ENCODE data around the gene AGAP2. TPM values are rescaled to one million over a fixed set of nuclear protein-coding genes. Genes with fewer than 3 reads are reported as not detected.
A peak's percentile ranks its signal among the peaks of the same experiment; 100 is the strongest.

The AGAP2 gene
- total and polyA plus RNA-seq, 2 of the 8 experiments (the other 6 are each of a cell fraction or from before 2014, with no cell fraction given) = 1.5 TPM

- FAIRE-seq = no peak
- CTCF ChIA-PET (ENCODE audit: partially characterized antibody) = interaction anchor here (0.6 to 11.7 kb wide), 29 partner anchors 9 to 653 kb away, joined by 3 to 149 read pairs (median 5); partner anchors contain the start of genes AGAP2, B4GALNT1 and OS9
- no peak overlapping the region for H4K5ac ChIP-seq (ENCODE audit: insufficient read length, low read depth, low read length)
- peak overlapping the region; percentile 52 to 95 for H3K4me2 ChIP-seq (ENCODE audit: insufficient read depth in 1 of 2, low read depth in 2 of 2, low read length in 2 of 2)
- peak overlapping the region; percentile 84; the same call in 1 of the 2 replicates for H2AFZ ChIP-seq (ENCODE audit: low read length)
- no peak overlapping the region for H3K23ac ChIP-seq (ENCODE audit: insufficient read length)
- no peak overlapping the region for H2BK120ac ChIP-seq (replicated peaks; ENCODE audit: low read depth, low read length)
- H3K18ac ChIP-seq (ENCODE audit: extremely low read depth, low read length) = no peak overlapping the region; the same call in 1 of the 2 replicates
- H2BK5ac ChIP-seq (ENCODE audit: low read depth, low read length) = no peak overlapping the region
- no peaks in the 10 kb centered on the region for H3K79me1 ChIP-seq (ENCODE audit: low read depth, low read length)
- POLR2A ChIA-PET (ENCODE audit: partially characterized antibody) = interaction anchor here (0.5 to 7.4 kb wide), 7 partner anchors 11 to 117 kb away, joined by 3 to 59 read pairs (median 4); partner anchors contain the start of genes AGAP2 and TSPAN31
- peaks cover 12% of the 10 kb centered on the region; the same call in 1 of the 2 replicates for H3K23me2 ChIP-seq (ENCODE audit: low read depth, low read length)
- no peak overlapping the region for H3K27ac ChIP-seq (ENCODE audit: low read depth, low read length)
- peaks cover 0 to 20% (median 13%) of the 10 kb centered on the region in 4 experiments; a peak in 5 of 7 replicates for H3K4me1 ChIP-seq (replicated peaks in 1 of 4; ENCODE audit: control insufficient read depth in 3 of 4, insufficient read depth in 4 of 4, low read length in 3 of 4)
- no peak overlapping the region; a peak in 1 of 7 replicates for H3K9ac ChIP-seq (replicated peaks in 1 of 4; ENCODE audit: extremely low read depth in 1 of 4, low read depth in 3 of 4, low read length in 3 of 4)
- 0 out of 2 replicates have a peak, but pooled peaks have one; percentile 14 for TF ChIP-seq RXRA (IDR thresholded peaks at IDR 0.05; ENCODE audit: insufficient read depth, low read depth, low read length)
- peak; percentile 9 for TF ChIP-seq KDM4A (IDR thresholded peaks at IDR 0.05; ENCODE audit: low read depth, low read length, severe bottlenecking)
- TF ChIP-seq SAP30 (IDR thresholded peaks at IDR 0.05; ENCODE audit: insufficient read depth, insufficient replicate concordance, low read length) = no peak
- no peak for TF ChIP-seq BACH1 (IDR thresholded peaks at IDR 0.05; ENCODE audit: low read length)
- TF ChIP-seq TEAD4 (IDR thresholded peaks at IDR 0.05; ENCODE audit: low read depth, low read length) = no peak
- no peak for DNase-seq (ENCODE audit: low read depth in 1 of 2, low spot score in 2 of 2)
- no peaks in the 10 kb centered on the region for H3K79me2 ChIP-seq (ENCODE audit: control insufficient read depth in 1 of 2, insufficient read depth in 2 of 2, low read length in 2 of 2)
- no peak overlapping the region; the same call in 1 of the 2 replicates for H2BK15ac ChIP-seq (ENCODE audit: low read length)
- H2AK5ac ChIP-seq (ENCODE audit: low read depth, low read length) = no peak overlapping the region
- peaks cover 19 to 65% (median 48%) of the 10 kb centered on the region in 4 experiments for H3K27me3 ChIP-seq (replicated peaks in 1 of 4; ENCODE audit: control insufficient read depth in 3 of 4, extremely low read depth in 1 of 4, insufficient read depth in 3 of 4, low read length in 3 of 4)
- no peaks in the 10 kb centered on the region for H3K36me3 ChIP-seq (ENCODE audit: control insufficient read depth in 2 of 4, insufficient read depth in 4 of 4, low read length in 3 of 4)
- 0 out of 2 replicates have a peak overlapping the region, but pooled peaks have one; percentile 7 for H2BK12ac ChIP-seq (ENCODE audit: low read depth, low read length)
- H4K8ac ChIP-seq (ENCODE audit: extremely low read depth, insufficient read depth, low read length) = no peak overlapping the region
- H3K4ac ChIP-seq (replicated peaks; ENCODE audit: insufficient read length, low read depth, low read length) = no peak overlapping the region
- peak overlapping the region; percentile 51 to 82 (median 65); a peak in 7 of 8 replicates for H3K4me3 ChIP-seq (ENCODE audit: extremely low read depth in 1 of 4, insufficient read depth in 2 of 4, low read depth in 3 of 4, low read length in 4 of 4)
- 4% methylated on average over 8 of the region's 10 CpGs; no CpG with 5 or more reads in 1 of the 2 experiments for WGBS, 2 experiments (ENCODE audit: extremely low coverage in 1 of 2, insufficient coverage in 1 of 2, insufficient read length in 1 of 2, insufficient replicate concordance in 2 of 2, low coverage in 1 of 2, low lambda C conversion rate in 2 of 2, missing lambda C conversion rate in 1 of 2)
- H2BK20ac ChIP-seq (ENCODE audit: low read length) = no peak overlapping the region
- H3K56ac ChIP-seq (replicated peaks; ENCODE audit: insufficient read length, low read depth, low read length) = no peak overlapping the region
- no peak overlapping the region for H3K14ac ChIP-seq (ENCODE audit: insufficient read length)
- H4K91ac ChIP-seq (replicated peaks; ENCODE audit: insufficient read length, low read length) = no peak overlapping the region
- no peaks in the 10 kb centered on the region for H3K9me3 ChIP-seq (ENCODE audit: insufficient read depth in 2 of 2, low read depth in 1 of 2, low read length in 1 of 2)
- H4K20me1 ChIP-seq (replicated peaks in 1 of 2; ENCODE audit: control insufficient read depth in 1 of 2, insufficient read depth in 2 of 2, low read length in 2 of 2) = peaks cover 2 to 7% of the 10 kb centered on the region in 2 experiments
Measured at GRCh38 chr12:57725851-57726150, 12.7 kb downstream of the AGAP2 start.
